SW 1271 (cell line): ENCODE measurements around the gene SLC6A6.

Source experiments
- DNase-seq, 2 experiments: peaks; one replicate each; lab custom pipeline; 2025; lab: John Stamatoyannopoulos, UW

The SLC6A6 gene

DNA sequence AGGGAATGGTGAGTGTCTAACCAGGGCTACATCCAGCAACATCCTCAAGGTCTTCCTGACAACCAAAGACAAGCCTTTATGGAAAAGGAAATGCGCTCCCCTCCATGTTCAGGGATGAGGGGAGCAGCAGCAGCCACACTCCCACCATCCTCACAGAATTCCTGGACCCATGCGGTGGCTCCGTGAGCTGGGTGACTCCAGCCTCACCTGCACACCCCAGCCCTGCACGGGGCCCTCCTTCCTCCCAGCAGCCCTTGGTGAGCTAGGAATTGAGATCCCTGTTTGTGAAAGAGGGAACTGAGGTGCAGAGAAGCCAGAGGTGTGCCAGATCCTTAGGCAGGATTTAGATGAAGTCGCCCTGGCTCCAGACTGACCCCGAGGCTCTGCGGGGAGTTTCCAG, 85.4 kb downstream of the SLC6A6 start:
- no peak for DNase-seq

- DNase-seq, result no peak
Observed at GRCh38 chr3:14488286-14489041, 86.1 kb downstream of the SLC6A6 start.

GRCh38 chr3:14489641-14490040, 87.2 kb downstream of the SLC6A6 start:
- DNase-seq, result no peak

DNA sequence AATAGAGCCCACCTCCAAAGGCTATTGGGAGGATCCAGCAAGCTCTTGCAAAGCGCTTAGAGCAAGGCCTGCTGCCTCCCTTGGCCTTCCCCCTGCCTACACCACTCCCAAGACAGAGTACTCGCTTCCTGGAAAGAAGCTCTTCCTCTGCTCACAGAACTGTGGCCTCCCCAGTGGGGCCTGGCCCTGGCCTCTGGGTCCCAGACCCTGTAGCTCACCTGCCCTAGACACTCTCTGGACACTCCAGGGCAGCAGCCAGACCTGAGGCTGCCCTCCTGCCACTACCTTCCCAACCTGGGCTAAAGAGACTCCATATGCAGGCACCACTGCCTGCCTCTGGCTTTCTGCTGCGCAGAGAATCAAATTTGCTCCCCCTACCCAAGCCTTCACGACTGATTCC, 87.8 kb downstream of the SLC6A6 start:
- DNase-seq, result no peak

DNA sequence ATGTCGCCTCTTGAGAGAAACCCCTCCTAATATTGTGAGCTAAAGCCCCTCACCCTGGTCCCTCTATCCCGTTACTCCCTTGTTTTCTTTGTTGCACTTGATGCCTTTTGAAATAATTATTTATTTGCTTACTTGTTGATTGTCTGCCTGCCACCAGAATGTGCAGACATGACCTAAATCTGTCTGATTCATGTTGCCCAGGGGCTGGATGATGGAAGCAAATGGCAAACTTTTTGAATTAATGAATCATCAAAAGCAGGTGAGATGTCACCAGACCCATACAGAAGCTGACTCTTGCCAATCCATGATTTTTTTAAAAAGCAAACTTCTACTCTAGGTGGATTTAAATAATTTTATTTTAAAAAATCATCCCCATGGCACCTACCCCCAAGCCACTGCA, 88.4 kb downstream of the SLC6A6 start:
- no peak for DNase-seq

GRCh38 chr3:14491396-14492190, 89.2 kb downstream of the SLC6A6 start:
- DNase-seq, result no peak

- no peak for DNase-seq
Observed at GRCh38 chr3:14492948-14493881, 90.8 kb downstream of the SLC6A6 start.

GRCh38 chr3:14494279-14494972, 92.0 kb downstream of the SLC6A6 start:
- DNase-seq, result no peak

GRCh38 chr3:14494973-14495300, 92.5 kb downstream of the SLC6A6 start:
- no peak for DNase-seq

GRCh38 chr3:14496351-14496750, 93.9 kb downstream of the SLC6A6 start:
- DNase-seq, result no peak

DNA sequence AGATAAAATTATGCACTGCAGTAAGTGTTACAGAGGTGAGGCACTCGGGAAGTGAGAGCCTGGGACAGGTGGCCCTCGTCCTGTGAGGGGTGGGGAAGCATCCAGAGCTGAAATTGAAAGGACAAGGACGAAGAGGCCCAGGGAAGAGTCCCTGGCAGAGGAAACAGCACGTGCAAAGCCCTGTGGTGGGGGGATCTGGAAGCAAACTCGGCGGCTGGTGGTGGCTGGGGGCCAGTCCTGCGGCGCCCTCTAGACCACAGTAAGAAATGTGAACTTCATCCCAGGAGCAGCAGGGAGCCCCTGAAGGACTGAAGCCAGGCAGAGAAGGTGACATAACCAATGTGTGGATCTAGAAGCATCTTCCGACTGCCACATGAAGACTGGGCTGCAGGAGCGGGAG, 94.9 kb downstream of the SLC6A6 start:
- DNase-seq, result no peak

DNA sequence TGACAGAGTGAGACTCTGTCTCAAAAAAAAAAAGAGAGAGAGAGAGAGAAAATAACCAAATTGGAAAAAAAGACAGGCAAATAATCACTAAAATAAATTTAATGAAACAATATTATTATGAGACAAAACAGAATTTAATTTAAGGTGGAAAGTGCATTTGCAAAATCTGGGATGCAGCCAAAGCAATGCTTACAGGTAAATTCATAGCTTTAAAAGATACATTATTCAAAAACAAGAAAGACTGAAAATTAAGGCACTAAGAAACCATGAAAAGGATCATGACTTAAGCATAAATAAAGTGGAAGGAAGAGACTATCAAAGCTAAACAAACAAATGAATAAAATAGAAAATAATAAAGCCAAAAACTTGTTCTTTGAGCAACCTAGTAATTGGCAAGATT, 100.1 kb downstream of the SLC6A6 start:
- DNase-seq, result no peak

GRCh38 chr3:14503033-14503705, 100.8 kb downstream of the SLC6A6 start:
- no peak for DNase-seq

GRCh38 chr3:14503706-14504065, 101.3 kb downstream of the SLC6A6 start:
- DNase-seq, result no peak

DNA sequence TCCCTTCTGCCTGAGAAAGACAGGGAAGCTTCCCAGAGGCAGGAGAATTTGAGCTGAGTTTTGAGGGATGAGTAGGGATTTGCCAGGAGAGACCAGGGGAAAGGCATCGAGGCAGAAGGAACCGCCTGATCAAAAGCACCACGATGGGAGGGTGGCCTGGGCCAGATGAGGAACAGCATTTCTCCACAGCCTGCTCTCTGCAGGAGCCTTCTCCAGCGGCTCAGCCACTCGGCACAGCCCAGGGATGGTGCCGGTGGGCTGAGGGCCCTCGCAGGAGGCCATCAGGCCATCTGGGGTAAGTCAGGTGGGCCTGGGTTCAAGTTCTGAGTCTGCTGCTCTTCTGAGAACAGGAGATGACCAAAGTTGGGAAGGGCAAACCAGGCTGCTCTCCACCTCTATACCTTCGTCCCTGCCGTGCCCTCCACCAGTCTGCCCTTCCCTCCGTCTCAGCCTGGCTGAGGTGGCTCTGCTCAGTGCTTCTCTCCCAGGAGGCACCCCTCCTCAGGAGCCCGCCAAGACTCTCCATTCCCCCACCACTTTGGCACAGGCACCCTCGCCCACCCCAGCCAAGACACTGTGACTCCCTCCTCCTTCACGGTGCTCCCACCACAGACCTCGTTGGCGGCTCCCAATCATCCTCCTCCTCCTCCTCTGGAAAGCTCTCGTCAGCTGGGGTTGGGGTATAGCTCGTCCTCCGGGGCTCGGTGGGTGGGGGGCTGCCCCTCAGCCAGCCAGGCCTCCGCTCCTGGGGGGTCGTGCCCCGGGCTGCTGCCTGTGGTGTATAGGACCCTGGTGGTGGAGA, 102.8 kb downstream of the SLC6A6 start:
- DNase-seq, result no peak

- DNase-seq, result no peak
Observed at GRCh38 chr3:14505803-14506500, 103.5 kb downstream of the SLC6A6 start.

DNA sequence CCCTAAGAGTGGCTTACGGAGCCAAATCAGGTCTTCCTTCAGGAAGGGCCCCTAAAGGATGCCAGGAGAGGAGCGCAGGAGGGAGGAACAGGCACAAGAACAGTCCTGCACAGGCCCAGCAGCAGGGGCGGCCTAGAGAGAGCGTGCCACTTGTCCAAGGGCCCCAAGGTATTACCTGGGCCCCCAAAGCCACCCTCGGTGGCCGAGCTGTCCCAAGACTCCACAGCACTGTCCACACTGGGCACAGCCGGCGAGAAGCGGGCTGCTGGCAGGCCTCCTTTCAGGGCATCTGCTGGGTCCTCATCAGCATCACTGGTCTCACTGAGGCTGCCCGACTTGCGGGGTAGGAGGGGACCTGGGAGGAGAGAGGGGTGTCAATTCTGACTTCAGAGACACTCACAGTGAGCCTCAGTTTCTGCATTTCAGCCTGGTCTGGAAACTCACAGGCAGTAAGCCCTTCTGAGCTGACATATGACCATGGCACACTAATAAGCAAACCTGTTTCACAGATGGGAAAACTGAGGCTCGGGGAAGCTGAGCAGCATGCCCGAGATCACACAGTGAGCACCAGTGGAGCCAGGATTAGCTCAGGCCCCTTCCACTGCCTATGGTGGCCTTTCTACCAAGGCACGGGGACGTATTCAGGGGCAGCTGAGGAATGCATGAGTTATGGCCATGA, 104.4 kb downstream of the SLC6A6 start:
- no peak for DNase-seq

DNA sequence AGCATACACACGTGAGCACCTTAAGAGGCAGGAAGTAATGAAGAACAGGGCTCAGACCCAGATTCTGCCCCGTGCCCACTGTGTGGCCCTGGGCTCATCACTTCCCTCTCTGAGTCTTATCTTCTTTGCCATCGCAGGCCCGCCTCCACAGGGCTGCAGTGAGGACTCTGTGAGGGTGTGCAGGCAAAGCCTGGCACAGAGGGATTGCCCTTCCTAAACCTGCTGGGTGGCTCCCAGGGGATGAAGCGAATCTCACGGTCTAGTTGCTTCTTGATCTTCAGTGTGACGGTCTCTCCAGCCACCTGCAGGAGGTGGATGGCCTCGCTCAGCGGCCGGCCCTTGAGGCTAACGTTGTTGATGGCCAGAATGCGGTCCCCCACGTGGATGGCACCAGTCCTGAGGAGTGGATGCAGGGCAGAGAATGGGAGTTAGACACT, 104.9 kb downstream of the SLC6A6 start:
- DNase-seq, result no peak

- no peak for DNase-seq
Observed at GRCh38 chr3:14507757-14508504, 105.5 kb downstream of the SLC6A6 start.
